Epithelial cell of esophagus (primary cell): Measurements from ENCODE around the gene JCHAIN.

Experiments used
- DNase-seq: peaks from one replicate; pipeline ENCODE4 v3.0.0; 2010; ENCODE audit warnings: low read depth
- H3K4me3 ChIP-seq: 2 replicates; pipeline ENCODE4 v1.5.1; 2011; ENCODE audit warnings: mild to moderate bottlenecking, low read length, control low read depth
- TF ChIP-seq, protein P1 (sequence below): IDR thresholded peaks from 2 replicates; pipeline ENCODE4 v1.5.1; 2011; ENCODE audit warnings: low read depth, mild to moderate bottlenecking, low read length, control low read depth, inconsistent platforms; ENCODE audit not compliant: insufficient read depth; ENCODE audit errors: missing control alignments

The JCHAIN gene

GRCh38 chr4:70627620-70628019 is 38.7 kb downstream of the JCHAIN start:
- no peak overlapping the region for H3K4me3 ChIP-seq
- peak; percentile 17 for DNase-seq
- TF ChIP-seq, protein P1, sequence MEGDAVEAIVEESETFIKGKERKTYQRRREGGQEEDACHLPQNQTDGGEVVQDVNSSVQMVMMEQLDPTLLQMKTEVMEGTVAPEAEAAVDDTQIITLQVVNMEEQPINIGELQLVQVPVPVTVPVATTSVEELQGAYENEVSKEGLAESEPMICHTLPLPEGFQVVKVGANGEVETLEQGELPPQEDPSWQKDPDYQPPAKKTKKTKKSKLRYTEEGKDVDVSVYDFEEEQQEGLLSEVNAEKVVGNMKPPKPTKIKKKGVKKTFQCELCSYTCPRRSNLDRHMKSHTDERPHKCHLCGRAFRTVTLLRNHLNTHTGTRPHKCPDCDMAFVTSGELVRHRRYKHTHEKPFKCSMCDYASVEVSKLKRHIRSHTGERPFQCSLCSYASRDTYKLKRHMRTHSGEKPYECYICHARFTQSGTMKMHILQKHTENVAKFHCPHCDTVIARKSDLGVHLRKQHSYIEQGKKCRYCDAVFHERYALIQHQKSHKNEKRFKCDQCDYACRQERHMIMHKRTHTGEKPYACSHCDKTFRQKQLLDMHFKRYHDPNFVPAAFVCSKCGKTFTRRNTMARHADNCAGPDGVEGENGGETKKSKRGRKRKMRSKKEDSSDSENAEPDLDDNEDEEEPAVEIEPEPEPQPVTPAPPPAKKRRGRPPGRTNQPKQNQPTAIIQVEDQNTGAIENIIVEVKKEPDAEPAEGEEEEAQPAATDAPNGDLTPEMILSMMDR: no peak

GRCh38 chr4:70624226-70624793 is 42.0 kb downstream of the JCHAIN start:
- H3K4me3 ChIP-seq: no peak overlapping the region
- no peak for DNase-seq
- TF ChIP-seq, protein P1: no peak

DNA sequence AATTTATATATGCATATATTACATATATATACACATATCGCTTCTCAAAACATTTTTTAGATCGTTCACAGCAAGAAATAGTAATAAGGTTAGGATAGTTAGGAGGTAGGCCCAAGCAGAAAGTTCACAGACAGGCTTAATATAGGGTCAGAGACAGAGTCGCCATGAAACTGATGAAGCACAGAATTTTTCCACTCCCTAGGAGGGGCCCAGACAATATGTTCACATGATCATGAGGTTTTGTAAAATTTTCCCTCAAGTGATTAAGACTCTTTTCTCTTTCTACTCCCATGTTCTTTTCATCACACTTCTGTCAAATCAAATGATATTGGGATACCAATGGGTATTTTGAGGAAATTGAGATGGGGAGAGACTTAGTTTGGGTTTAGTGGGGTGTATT is 43.0 kb downstream of the JCHAIN start:
- DNase-seq: no peak
- TF ChIP-seq, protein P1: no peak
- no peak overlapping the region for H3K4me3 ChIP-seq

GRCh38 chr4:70619778-70620177 is 46.5 kb downstream of the JCHAIN start:
- no peak overlapping the region for H3K4me3 ChIP-seq
- DNase-seq: no peak
- TF ChIP-seq, protein P1: no peak

GRCh38 chr4:70619288-70619687 is 47.0 kb downstream of the JCHAIN start:
- no peak for DNase-seq
- no peak overlapping the region for H3K4me3 ChIP-seq
- TF ChIP-seq, protein P1: no peak

DNA sequence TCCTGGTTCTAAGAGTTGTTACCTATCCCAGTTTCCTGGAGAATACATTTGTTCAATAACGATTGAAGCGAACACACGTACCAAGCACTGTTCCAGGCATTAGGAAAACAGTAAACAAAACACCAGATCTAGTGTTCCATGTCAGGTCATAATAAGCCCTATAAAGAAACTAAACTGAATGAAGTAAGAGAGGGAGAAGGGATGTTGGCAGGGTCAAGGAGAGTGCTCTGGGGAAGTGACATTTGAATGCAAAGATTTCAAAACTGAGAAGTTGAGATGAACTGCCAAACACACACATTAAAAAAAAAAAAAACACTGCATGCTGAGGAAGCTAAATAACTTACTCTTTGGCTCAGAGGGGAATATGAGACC is 52.1 kb downstream of the JCHAIN start:
- no peak for DNase-seq
- TF ChIP-seq, protein P1: no peak
- no peak overlapping the region for H3K4me3 ChIP-seq
